ENCODE measurements around the gene GJA5. TPM values are rescaled to one million over a fixed set of nuclear protein-coding genes. Genes with fewer than 3 reads are reported as not detected.

Gene GJA5
- total RNA-seq, 6 experiments from 2014 or later, result 0.12 to 1.2 (median 0.56) TPM

GRCh38 chr1:147729315-147729714 is 31.1 kb downstream of the GJA5 start:
- no peak overlapping the region for H3K27ac ChIP-seq
- ATAC-seq (no peak), DNase-seq (no peak)
- WGBS (ENCODE audit: insufficient coverage, low coverage, low lambda C conversion rate, missing lambda C conversion rate), result 85% methylated on average over 2 of the region's 2 CpGs
- no peak for TF ChIP-seq POLR2A (IDR thresholded peaks at IDR 0.05)
- TF ChIP-seq CTCF (IDR thresholded peaks at IDR 0.05), result no peak
- no peaks in the 10 kb centered on the region for H3K4me1 ChIP-seq
- no peaks in the 10 kb centered on the region for H3K36me3 ChIP-seq
- no peak overlapping the region for H3K4me3 ChIP-seq
- H3K9me3 ChIP-seq, result no peaks in the 10 kb centered on the region
- no peaks in the 10 kb centered on the region for H3K27me3 ChIP-seq
- intact Hi-C loops (cut with DNase I), result no loop called here

GRCh38 chr1:147726168-147726567 is 34.2 kb downstream of the GJA5 start:
- ATAC-seq (no peak), DNase-seq (no peak)
- H3K27me3 ChIP-seq, result no peaks in the 10 kb centered on the region
- TF ChIP-seq CTCF (IDR thresholded peaks at IDR 0.05), result no peak
- TF ChIP-seq POLR2A (IDR thresholded peaks at IDR 0.05), result no peak
- intact Hi-C loops (cut with DNase I), result no loop called here
- H3K9me3 ChIP-seq, result no peaks in the 10 kb centered on the region
- H3K36me3 ChIP-seq, result no peaks in the 10 kb centered on the region
- 52% methylated on average over 2 of the region's 2 CpGs for WGBS (ENCODE audit: insufficient coverage, low coverage, low lambda C conversion rate, missing lambda C conversion rate)
- no peak overlapping the region for H3K4me3 ChIP-seq
- no peaks in the 10 kb centered on the region for H3K4me1 ChIP-seq
- H3K27ac ChIP-seq, result no peak overlapping the region

GRCh38 chr1:147725685-147726084 is 34.7 kb downstream of the GJA5 start:
- 83% methylated on average over 3 of the region's 3 CpGs for WGBS (ENCODE audit: insufficient coverage, low coverage, low lambda C conversion rate, missing lambda C conversion rate)
- H3K27ac ChIP-seq, result no peak overlapping the region
- no peaks in the 10 kb centered on the region for H3K27me3 ChIP-seq
- no peak for DNase-seq
- H3K36me3 ChIP-seq, result no peaks in the 10 kb centered on the region
- no peak for ATAC-seq
- H3K4me1 ChIP-seq, result no peaks in the 10 kb centered on the region
- H3K9me3 ChIP-seq, result no peaks in the 10 kb centered on the region
- intact Hi-C loops (cut with DNase I), result no loop called here
- H3K4me3 ChIP-seq, result no peak overlapping the region
- TF ChIP-seq POLR2A (IDR thresholded peaks at IDR 0.05) (no peak), CTCF (IDR thresholded peaks at IDR 0.05) (no peak)

GRCh38 chr1:147723691-147724323 is 36.6 kb downstream of the GJA5 start:
- DNase-seq, result peak in 1 of 3 donors; percentile 35
- intact Hi-C loops (cut with DNase I), result no loop called here
- H3K4me3 ChIP-seq, result no peak overlapping the region
- H3K27me3 ChIP-seq, result no peaks in the 10 kb centered on the region
- no peak overlapping the region for H3K27ac ChIP-seq
- peaks cover 0 to 4% (median 0%) of the 10 kb centered on the region in 4 donors for H3K4me1 ChIP-seq
- ATAC-seq, result peak; percentile 72 to 88 (median 81)
- H3K9me3 ChIP-seq, result no peaks in the 10 kb centered on the region
- no peaks in the 10 kb centered on the region for H3K36me3 ChIP-seq
- TF ChIP-seq POLR2A (IDR thresholded peaks at IDR 0.05) (no peak), CTCF (IDR thresholded peaks at IDR 0.05) (peak; percentile 38 to 54 (median 43))
- 42% methylated on average over 6 of the region's 7 CpGs for WGBS (ENCODE audit: insufficient coverage, low coverage, low lambda C conversion rate, missing lambda C conversion rate)

Measured in right lobe of liver (tissue), 6 donors.